ENCODE results near the gene PRMT1. TPM values are rescaled to one million over a fixed set of nuclear protein-coding genes. Genes with fewer than 3 reads are reported as not detected.

PRMT1 gene
- total RNA-seq, 1 experiment from 2014 or later, result 536 TPM

Small RNAs within 50 kb of the gene (microRNA-seq; reads per million reads assigned to microRNA genes)
- gene MIR5088, result not detected

Other genes with a start within 250 kb of the PRMT1 start
- 1.7 and 1.8 TPM in 2 replicates for gene SLC17A7, start 235.7 kb upstream of the PRMT1 start, total RNA-seq (2021)
- gene PIH1D1, start 225.5 kb upstream of the PRMT1 start, total RNA-seq (2021), result 122 and 131 TPM in 2 replicates
- 22.6 and 23.2 TPM in 2 replicates for gene ALDH16A1, start 224.0 kb upstream of the PRMT1 start, total RNA-seq (2021)
- 6.5 and 6.9 TPM in 2 replicates for gene FLT3LG, start 203.1 kb upstream of the PRMT1 start, total RNA-seq (2021)
- gene RPL13A, start 189.7 kb upstream of the PRMT1 start, total RNA-seq (2021), result 2,390 and 2,393 TPM in 2 replicates
- gene RPS11, start 180.8 kb upstream of the PRMT1 start, total RNA-seq (2021), result 2,088 and 2,093 TPM in 2 replicates
- gene FCGRT, start 164.6 kb upstream of the PRMT1 start, total RNA-seq (2021), result 396 and 482 TPM in 2 replicates
- 82.9 and 95.3 TPM in 2 replicates for gene RCN3, start 149.3 kb upstream of the PRMT1 start, total RNA-seq (2021)
- gene NOSIP, start 96.7 kb upstream of the PRMT1 start, total RNA-seq (2021), result 169 and 178 TPM in 2 replicates
- gene PRRG2, start 96.0 kb upstream of the PRMT1 start, total RNA-seq (2021), result 1.5 and 1.9 TPM in 2 replicates
- 51.4 and 54.0 TPM in 2 replicates for gene PRR12, start 86.1 kb upstream of the PRMT1 start, total RNA-seq (2021)
- 27.6 and 32.4 TPM in 2 replicates for gene RRAS, start 37.1 kb upstream of the PRMT1 start, total RNA-seq (2021)
- 92.7 and 98.2 TPM in 2 replicates for gene SCAF1, start 35.1 kb upstream of the PRMT1 start, total RNA-seq (2021)
- gene IRF3, start 11.4 kb upstream of the PRMT1 start, total RNA-seq (2021), result 81.7 and 88.0 TPM in 2 replicates
- 97.4 and 99.1 TPM in 2 replicates for gene BCL2L12, start 11.3 kb upstream of the PRMT1 start, total RNA-seq (2021)
- 4.3 TPM in 2 replicates for gene ADM5, start 12.3 kb downstream of the PRMT1 start, total RNA-seq (2021)
- 23.3 and 30.0 TPM in 2 replicates for gene CPT1C, start 13.8 kb downstream of the PRMT1 start, total RNA-seq (2021)
- gene TSKS, start 86.0 kb downstream of the PRMT1 start, total RNA-seq (2021), result not detected in 2 replicates
- gene AP2A1, start 89.7 kb downstream of the PRMT1 start, total RNA-seq (2021), result 80.1 and 98.5 TPM in 2 replicates
- gene FUZ, start 136.0 kb downstream of the PRMT1 start, total RNA-seq (2021), result 53.0 and 64.3 TPM in 2 replicates
- gene MED25, start 141.0 kb downstream of the PRMT1 start, total RNA-seq (2021), result 93.0 and 111 TPM in 2 replicates
- gene PTOV1, start 173.9 kb downstream of the PRMT1 start, total RNA-seq (2021), result 331 and 356 TPM in 2 replicates
- 122 and 130 TPM in 2 replicates for gene PNKP, start 190.3 kb downstream of the PRMT1 start, total RNA-seq (2021)
- gene AKT1S1, start 200.1 kb downstream of the PRMT1 start, total RNA-seq (2021), result 80.3 and 81.5 TPM in 2 replicates
- gene TBC1D17, start 200.4 kb downstream of the PRMT1 start, total RNA-seq (2021), result 35.1 and 40.0 TPM in 2 replicates
- gene IL4I1, start 219.6 kb downstream of the PRMT1 start, total RNA-seq (2021), result 1.3 TPM in 2 replicates